ENCODE data around the gene HAPLN3. TPM values are rescaled to one million over a fixed set of nuclear protein-coding genes. Genes with fewer than 3 reads are reported as not detected.

Gene HAPLN3
- polyA plus RNA-seq, 4 donors, result 2.9 to 4.7 (median 3.2) TPM

GRCh38 chr15:88833731-88834100 is 61.6 kb downstream of the HAPLN3 start:
- DNase-seq (ENCODE audit: low read depth in 4 of 4, low spot score in 3 of 4), result no peak

- no peak for DNase-seq (ENCODE audit: low read depth in 4 of 4, low spot score in 3 of 4)
Measured at GRCh38 chr15:88832820-88833730, 62.3 kb downstream of the HAPLN3 start.

GRCh38 chr15:88830016-88830415 is 65.3 kb downstream of the HAPLN3 start:
- no peak for DNase-seq (ENCODE audit: low read depth in 4 of 4, low spot score in 3 of 4)

DNA sequence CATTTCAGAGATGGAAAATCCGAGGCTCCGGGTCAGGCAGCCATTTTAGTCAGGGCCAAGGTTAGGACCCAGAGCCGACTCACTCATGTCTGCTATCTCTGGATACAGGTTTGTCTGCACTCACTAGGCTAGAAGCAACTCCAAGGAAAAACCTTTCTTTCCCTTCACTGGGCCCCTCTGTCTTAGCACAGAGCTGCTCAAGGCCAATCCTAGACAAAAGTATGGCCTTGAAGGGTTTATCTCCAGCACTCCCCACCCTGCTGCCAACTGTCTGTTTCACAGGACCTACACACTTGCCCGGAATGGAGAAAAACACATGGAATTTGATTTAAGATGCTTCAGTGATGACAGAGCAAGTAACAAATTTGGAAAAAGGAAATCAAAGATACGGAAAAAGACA is 66.6 kb downstream of the HAPLN3 start:
- DNase-seq (ENCODE audit: low read depth in 4 of 4, low spot score in 3 of 4), result no peak

Other genes starting within 250 kb of the HAPLN3 start
- gene ACAN, start 92.1 kb downstream of the HAPLN3 start, polyA plus RNA-seq (ENCODE audit: insufficient read length in 4 of 4), result 1 to 10 TPM; 3.1 to 6.3 (median 5.3) TPM
- 100 to 1,000 TPM in 3 of 4 donors, 10 to 100 TPM in 1; 86.8 to 144 (median 104) TPM for gene MFGE8, start 17.8 kb upstream of the HAPLN3 start, polyA plus RNA-seq (ENCODE audit: insufficient read length in 4 of 4)
- gene ABHD2, start 192.9 kb upstream of the HAPLN3 start, polyA plus RNA-seq (ENCODE audit: insufficient read length in 4 of 4), result 10 to 100 TPM; 30.4 to 35.8 (median 32.3) TPM